ENCODE measurements around the gene ARL3.

DNA sequence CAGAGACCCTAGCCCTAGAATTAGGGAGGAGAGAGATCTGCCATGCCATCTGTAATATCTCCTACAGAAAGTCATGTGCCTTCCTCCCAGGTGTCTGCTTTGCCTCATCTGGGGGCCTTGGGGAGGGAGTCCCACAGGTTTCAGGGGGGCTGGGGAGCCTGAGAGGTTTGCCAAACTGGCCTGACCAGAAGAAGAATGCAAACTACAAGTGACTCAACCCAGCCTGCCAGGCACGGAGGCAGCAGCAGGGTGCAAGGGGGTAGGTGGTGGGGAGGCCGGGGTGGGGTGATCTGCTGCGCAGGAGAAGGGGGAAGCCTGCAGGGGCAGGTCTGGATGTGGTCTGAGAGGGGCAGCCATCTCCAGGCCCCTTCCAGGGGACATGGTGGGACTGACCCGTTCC is 79.5 kb downstream of the ARL3 start:
- TF ChIP-seq CTCF (IDR thresholded peaks at IDR 0.05) (no peak), JAZF1 (CRISPR knock-in tag; IDR thresholded peaks at IDR 0.05) (no peak), ZNF317 (CRISPR knock-in tag; IDR thresholded peaks at IDR 0.05; ENCODE audit: borderline replicate concordance, low read depth) (no peak), CREM (CRISPR knock-in tag; IDR thresholded peaks at IDR 0.05) (no peak), NR1H2 (CRISPR knock-in tag; IDR thresholded peaks at IDR 0.05) (no peak), MYBL2 (CRISPR knock-in tag; IDR thresholded peaks at IDR 0.05) (no peak), E2F1 (CRISPR knock-in tag; IDR thresholded peaks at IDR 0.05) (no peak), SP1 (CRISPR knock-in tag; conservative IDR thresholded peaks at IDR 0.05) (no peak), SMAD3 (CRISPR knock-in tag; IDR thresholded peaks at IDR 0.05; ENCODE audit: borderline replicate concordance) (no peak)
- TF ChIP-seq, protein P1, sequence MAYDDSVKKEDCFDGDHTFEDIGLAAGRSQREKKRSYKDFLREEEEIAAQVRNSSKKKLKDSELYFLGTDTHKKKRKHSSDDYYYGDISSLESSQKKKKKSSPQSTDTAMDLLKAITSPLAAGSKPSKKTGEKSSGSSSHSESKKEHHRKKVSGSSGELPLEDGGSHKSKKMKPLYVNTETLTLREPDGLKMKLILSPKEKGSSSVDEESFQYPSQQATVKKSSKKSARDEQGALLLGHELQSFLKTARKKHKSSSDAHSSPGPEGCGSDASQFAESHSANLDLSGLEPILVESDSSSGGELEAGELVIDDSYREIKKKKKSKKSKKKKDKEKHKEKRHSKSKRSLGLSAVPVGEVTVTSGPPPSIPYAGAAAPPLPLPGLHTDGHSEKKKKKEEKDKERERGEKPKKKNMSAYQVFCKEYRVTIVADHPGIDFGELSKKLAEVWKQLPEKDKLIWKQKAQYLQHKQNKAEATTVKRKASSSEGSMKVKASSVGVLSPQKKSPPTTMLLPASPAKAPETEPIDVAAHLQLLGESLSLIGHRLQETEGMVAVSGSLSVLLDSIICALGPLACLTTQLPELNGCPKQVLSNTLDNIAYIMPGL (CRISPR knock-in tag; IDR thresholded peaks at IDR 0.05), result no peak

Data from WTC11 (cell line).